C4-2B (cell line): ENCODE results near the gene PRCD.

Source experiments
- ZFX ChIP-seq: fragments of 450-650 bp; IDR thresholded peaks from 2 replicates; pipeline ENCODE4 v1.6.1; 2017
- TF ChIP-seq, protein P1 (sequence below): fragments of 450-650 bp; conservative IDR thresholded peaks from 2 replicates; pipeline ENCODE4 v1.5.1; 2017; ENCODE audit warnings: mild to moderate bottlenecking

DNA sequence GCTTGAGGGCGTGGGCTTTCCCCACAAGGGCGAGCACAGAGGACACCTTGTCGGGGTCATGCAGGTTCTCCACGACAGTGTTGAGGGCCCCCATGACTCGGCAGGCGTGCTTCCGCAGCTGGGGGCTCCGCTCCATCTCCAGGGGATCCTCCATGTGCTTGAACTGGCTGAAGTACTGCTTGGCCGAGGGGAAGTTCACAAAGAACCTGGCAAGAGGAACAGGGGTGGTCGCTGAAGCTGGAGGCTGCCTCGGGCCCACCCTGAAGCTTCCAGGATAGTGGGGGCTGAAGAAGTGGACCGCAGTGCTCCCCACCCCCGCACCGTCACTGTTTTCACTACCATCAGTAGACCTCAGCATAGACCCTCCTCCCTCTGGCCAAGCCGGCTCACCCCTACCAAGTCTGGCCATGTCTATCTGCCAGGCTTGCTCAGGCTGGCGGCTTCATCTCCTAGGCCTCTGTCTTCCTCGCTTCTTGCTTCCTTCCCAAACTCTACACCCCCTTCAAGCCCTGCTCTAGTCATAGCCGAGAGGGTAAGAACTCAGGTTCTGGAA lies 8.3 kb upstream of the PRCD start:
- TF ChIP-seq, protein P1, sequence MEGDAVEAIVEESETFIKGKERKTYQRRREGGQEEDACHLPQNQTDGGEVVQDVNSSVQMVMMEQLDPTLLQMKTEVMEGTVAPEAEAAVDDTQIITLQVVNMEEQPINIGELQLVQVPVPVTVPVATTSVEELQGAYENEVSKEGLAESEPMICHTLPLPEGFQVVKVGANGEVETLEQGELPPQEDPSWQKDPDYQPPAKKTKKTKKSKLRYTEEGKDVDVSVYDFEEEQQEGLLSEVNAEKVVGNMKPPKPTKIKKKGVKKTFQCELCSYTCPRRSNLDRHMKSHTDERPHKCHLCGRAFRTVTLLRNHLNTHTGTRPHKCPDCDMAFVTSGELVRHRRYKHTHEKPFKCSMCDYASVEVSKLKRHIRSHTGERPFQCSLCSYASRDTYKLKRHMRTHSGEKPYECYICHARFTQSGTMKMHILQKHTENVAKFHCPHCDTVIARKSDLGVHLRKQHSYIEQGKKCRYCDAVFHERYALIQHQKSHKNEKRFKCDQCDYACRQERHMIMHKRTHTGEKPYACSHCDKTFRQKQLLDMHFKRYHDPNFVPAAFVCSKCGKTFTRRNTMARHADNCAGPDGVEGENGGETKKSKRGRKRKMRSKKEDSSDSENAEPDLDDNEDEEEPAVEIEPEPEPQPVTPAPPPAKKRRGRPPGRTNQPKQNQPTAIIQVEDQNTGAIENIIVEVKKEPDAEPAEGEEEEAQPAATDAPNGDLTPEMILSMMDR = no peak
- no peak for TF ChIP-seq ZFX
